Activated naive CD4-positive, alpha-beta T cell treated with anti-CD3 and anti-CD28 coated beads, Interleukin-2, amount 50 U/mL, for 24 hours (primary cell): ENCODE measurements around the gene KCNG3.
A peak's percentile ranks its signal among the peaks of the same experiment; 100 is the strongest.

Experiments
- H3K27ac Mint-ChIP-seq: one replicate; pipeline ENCODE4 v1.8.0; 2021; ENCODE audit warnings: mild to moderate bottlenecking, mixed read lengths
- H3K27me3 Mint-ChIP-seq: one replicate; pipeline ENCODE4 v1.8.0; 2021; ENCODE audit warnings: mixed read lengths
- H3K36me3 Mint-ChIP-seq: one replicate; pipeline ENCODE4 v1.8.0; 2021; ENCODE audit warnings: mixed read lengths
- H3K4me1 Mint-ChIP-seq: one replicate; pipeline ENCODE4 v1.8.0; 2021; ENCODE audit warnings: mixed read lengths
- H3K4me3 Mint-ChIP-seq: one replicate; pipeline ENCODE4 v1.8.0; 2021; ENCODE audit warnings: mild to moderate bottlenecking, mixed read lengths
- H3K9me3 Mint-ChIP-seq: one replicate; pipeline ENCODE4 v1.8.0; 2021; ENCODE audit warnings: mixed read lengths

KCNG3 gene

DNA sequence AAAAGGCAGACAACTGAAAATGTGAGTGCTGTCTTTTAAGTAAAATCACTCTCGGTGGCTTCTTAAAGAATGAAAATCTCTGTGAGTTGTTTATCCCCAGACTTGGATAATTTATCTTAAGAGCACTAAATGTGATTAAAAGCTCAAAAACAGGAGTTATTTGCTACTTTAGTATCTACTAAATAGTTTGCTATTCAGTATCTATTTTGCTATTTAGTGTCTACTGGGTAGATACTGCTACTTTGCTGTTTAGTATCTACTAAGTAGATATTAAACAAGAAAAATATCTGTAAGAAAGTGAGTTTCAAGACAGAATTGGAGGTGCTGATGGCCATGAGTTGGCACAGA, 1.4 kb upstream of the KCNG3 start:
- Mint-ChIP-seq H3K9me3 (no peaks in the 10 kb centered on the region), H3K4me1 (peaks cover 11% of the 10 kb centered on the region), H3K4me3 (peak overlapping the region; percentile 94), H3K27ac (no peak overlapping the region), H3K36me3 (peaks cover 2% of the 10 kb centered on the region), H3K27me3 (peaks cover 1% of the 10 kb centered on the region)

DNA sequence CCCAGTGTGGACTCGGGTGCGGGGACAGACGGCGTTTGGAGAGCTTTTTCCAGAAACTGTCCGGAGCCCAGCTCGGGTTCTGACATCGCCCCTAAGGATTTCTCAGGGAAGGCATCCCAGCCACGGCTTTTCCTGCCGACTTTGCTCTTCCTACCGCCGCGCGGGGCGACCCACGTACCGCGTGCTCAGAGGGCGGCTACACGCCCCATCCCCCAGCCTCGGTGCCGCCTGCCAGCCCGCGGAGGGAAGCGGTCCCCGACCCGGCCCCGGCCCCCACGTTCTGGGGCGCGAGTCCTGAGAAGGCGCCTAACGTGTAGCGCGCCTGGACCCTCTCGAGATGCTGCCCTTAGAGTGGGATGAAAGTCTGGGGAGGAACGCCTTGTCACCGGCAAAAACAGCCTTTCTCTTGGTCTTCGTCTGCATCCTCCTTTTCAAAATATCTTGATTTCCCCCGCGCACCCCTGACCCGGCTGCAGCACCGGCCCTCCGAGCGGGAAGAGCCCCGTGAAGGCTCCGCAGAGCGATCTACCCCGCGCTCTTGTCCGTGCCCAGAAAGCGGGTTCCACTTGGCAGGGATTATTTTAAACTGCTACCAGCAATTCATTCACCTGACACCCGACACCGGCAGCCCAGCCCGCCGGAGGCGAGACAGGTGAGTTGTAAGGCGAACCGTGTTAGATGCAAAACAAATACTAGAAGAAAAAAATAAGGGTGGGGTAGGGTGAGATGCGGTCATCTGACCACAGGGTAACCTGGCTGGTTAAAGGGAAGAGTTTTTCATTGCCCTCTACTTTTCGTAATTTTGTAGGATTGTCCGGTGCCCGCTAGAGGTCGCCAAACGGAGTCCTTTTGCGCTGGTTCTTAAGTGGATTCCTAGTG, 812 bp upstream of the KCNG3 start:
- Mint-ChIP-seq H3K4me1 (peaks cover 11% of the 10 kb centered on the region), H3K36me3 (peaks cover 2% of the 10 kb centered on the region), H3K9me3 (no peaks in the 10 kb centered on the region), H3K27ac (peak overlapping the region; percentile 76), H3K4me3 (peak overlapping the region; percentile 94), H3K27me3 (peaks cover 1% of the 10 kb centered on the region)

DNA sequence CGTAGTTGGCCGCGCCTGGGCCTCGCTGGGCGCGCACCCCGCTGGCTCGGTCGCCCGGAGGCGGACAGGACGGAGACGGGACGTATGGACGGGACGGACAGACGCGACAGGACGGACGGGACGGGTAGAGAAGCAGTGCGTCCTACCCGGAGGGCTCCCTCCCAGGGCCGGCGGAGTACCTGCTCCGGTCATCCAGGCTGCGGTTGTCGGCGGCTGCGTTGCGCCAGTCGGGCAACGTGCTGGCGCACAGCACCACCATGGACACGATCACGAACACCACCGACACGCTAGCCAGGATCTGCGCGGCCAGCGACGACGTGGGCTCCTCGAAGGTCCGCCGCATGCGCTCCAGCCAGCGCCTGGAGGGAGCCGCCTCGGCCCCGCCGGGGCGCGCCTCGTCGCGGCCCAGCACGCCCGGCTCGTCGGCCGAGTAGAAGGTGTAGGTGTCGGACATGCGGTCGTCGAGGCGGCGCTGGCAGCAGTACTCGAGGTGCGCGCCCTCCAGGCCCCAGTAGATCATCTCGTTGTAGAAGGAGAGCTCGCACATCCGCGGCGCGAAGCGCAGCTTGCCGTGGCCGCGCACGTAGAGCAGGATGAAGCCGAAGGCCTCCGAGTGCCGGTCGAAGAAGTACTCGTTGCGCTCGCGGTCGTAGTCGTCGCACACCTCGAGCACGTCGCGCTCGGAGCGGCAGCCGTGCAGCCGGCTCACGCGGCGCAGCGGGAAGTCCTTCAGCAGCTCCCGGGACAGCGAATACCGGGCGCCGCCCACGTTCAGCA, 903 bp downstream of the KCNG3 start:
- no peaks in the 10 kb centered on the region for H3K9me3 Mint-ChIP-seq
- peak overlapping the region; percentile 71 for H3K4me3 Mint-ChIP-seq
- H3K36me3 Mint-ChIP-seq, result peaks cover 2% of the 10 kb centered on the region
- H3K27me3 Mint-ChIP-seq, result peaks cover 1% of the 10 kb centered on the region
- no peak overlapping the region for H3K27ac Mint-ChIP-seq
- H3K4me1 Mint-ChIP-seq, result peaks cover 11% of the 10 kb centered on the region

DNA sequence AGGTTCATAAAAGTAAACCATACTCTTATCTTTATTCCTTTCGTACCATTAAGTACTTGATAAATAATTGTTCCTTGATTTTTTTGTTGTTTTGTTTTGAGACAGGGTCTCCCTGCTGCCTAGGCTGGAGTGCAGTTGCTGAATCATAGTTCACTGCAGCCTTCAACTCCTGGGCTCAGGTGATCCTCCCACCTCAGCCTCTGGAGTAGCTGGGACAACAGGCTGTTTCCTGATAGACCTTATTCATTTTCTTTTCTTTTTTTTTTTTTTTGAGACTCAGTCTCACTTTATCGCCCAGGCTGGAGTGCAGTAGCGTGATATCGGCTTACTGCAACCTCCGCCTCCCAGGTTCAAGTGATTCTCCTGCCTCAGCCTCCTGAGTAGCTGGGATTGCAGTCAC, 5.5 kb downstream of the KCNG3 start:
- H3K4me1 Mint-ChIP-seq, result peaks cover 3% of the 10 kb centered on the region
- no peaks in the 10 kb centered on the region for H3K27me3 Mint-ChIP-seq
- no peaks in the 10 kb centered on the region for H3K9me3 Mint-ChIP-seq
- no peak overlapping the region for H3K27ac Mint-ChIP-seq
- no peak overlapping the region for H3K4me3 Mint-ChIP-seq
- H3K36me3 Mint-ChIP-seq, result peaks cover 2% of the 10 kb centered on the region

DNA sequence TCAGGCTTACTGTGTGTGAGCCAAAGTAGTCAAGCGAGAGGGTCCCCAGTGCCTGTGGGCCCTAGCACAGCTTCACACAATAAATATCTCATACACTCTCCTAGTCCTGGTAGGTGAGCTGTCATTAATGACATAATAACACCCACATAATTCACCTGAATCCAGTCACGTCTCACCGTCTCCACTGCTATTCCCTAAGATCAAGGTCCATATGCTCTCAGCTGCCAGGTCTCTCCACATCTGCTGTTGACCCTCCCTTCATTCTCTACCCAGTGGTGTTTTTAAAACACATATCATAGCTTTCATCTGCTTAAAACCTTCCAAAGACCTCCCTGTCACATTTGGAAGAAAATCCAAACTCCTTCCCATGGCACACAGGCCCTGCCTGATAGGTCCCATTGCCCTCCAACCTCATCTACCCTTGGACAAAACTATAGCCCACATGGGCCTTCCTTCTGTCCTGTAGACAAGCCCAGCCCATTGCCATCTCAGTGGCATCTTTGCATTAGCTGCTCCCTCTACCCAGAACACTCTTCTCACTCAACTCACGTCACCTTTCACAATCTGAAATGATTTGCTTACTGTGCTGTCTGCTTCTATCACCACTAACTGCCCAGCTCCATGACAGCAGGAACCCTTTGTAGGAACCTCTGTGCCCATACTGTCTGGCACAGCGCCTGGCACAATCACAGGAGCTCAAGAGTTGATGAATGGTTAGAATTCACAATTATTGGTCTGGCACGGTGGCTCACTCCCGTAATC, 7.5 kb downstream of the KCNG3 start:
- no peaks in the 10 kb centered on the region for H3K27me3 Mint-ChIP-seq
- H3K27ac Mint-ChIP-seq, result no peak overlapping the region
- H3K4me3 Mint-ChIP-seq, result no peak overlapping the region
- H3K4me1 Mint-ChIP-seq, result no peaks in the 10 kb centered on the region
- no peaks in the 10 kb centered on the region for H3K36me3 Mint-ChIP-seq
- H3K9me3 Mint-ChIP-seq, result no peaks in the 10 kb centered on the region

DNA sequence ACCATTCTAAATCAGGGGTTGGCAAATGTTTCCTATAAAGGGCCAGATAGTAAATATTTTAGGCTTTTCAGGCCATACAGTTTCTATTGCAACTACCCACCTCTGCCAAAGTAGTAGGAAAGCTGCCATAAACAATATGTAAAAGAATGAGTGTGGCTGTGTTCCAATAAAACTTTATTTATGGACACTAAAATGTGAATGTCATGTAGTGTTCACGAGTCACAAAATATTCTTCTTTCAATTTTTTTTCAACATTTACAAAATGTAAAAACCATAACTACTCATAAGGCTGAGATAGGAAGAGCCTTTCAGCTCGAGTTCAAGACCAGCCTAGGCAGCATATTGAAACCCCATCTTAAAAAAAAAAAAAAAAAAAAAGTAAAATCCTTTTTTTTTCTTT, 13.4 kb downstream of the KCNG3 start:
- no peak overlapping the region for H3K27ac Mint-ChIP-seq
- no peaks in the 10 kb centered on the region for H3K9me3 Mint-ChIP-seq
- H3K4me3 Mint-ChIP-seq, result no peak overlapping the region
- H3K36me3 Mint-ChIP-seq, result no peaks in the 10 kb centered on the region
- H3K4me1 Mint-ChIP-seq, result no peaks in the 10 kb centered on the region
- H3K27me3 Mint-ChIP-seq, result no peaks in the 10 kb centered on the region

DNA sequence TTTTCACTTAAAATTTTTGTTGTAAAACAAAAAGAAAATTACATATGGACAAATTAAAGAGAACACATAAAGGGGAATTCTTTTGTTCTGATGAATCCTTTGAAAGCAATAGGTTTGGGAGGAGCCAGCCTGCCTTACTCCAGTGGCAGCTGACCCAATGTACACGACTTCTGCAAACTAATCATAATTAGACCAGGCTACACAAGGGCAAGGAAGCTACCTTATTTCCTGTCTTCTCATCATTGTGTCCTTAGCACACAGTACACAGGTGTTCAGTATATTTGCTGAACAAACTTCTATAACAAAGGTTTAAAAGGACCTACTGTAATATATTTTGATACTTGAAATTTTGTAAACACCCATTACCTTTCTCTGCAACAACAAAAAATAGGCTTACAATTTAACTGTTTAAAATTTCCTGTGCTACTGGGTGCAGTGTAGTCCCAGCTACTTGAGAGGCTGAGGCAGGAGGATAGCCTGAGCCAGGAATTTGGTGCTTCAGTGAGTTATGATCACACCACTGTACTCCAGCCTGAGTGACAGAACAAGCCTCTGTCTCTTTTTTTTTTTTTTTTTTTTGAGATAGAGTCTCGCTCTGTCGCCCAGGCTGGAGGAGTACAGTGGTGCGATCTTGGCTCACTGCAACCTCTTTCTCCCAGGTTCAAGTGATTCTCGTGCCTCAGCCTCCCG, 18.9 kb downstream of the KCNG3 start:
- Mint-ChIP-seq H3K27ac (no peak overlapping the region), H3K9me3 (no peaks in the 10 kb centered on the region)

DNA sequence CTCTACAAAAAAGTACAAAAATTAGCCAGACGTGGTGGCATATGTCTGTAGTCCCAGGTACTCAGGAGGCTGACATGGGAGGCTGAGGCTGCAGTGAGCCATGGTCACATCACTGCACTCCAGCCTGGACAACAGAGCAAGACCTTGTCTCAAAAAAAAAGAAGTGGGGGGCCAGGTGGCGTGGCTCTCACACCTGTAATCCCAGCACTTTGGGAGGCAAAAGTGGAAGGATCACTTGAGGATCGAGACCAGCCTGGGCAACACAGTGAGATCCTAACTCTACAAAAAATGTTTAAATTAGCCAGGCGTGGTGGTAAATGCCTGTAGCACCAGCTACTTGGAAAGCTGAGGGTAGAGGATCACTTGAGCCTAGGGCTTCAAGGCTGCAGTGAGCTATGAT, 23.1 kb downstream of the KCNG3 start:
- Mint-ChIP-seq H3K27me3 (no peaks in the 10 kb centered on the region), H3K9me3 (no peaks in the 10 kb centered on the region), H3K4me1 (no peaks in the 10 kb centered on the region), H3K27ac (no peak overlapping the region), H3K4me3 (no peak overlapping the region), H3K36me3 (no peaks in the 10 kb centered on the region)

More for the DNA sequence above, 18.9 kb downstream of the KCNG3 start:
- H3K4me1 Mint-ChIP-seq, result no peaks in the 10 kb centered on the region
- H3K27me3 Mint-ChIP-seq, result no peaks in the 10 kb centered on the region
- no peaks in the 10 kb centered on the region for H3K36me3 Mint-ChIP-seq
- H3K4me3 Mint-ChIP-seq, result no peak overlapping the region

DNA sequence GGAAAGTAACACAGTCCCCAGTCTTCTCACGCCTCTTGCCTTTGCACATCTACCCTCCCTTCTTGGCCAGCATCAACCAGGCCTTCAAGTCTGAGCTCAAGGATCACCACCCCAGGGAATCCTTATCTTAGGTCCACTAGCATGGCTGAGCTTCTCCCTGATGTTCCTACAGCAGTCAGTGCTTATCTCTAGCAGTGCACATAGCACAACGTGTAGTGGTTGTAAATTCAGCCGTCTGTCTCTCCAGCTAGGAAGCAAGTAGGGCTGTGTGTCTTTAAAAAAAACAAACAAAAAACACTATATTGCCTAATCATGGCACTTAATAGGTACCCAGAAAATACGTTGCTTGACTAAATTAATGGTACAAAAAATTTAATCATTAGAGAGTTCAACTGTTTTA, 29.2 kb downstream of the KCNG3 start:
- no peak overlapping the region for H3K27ac Mint-ChIP-seq
- H3K9me3 Mint-ChIP-seq, result no peaks in the 10 kb centered on the region
- no peaks in the 10 kb centered on the region for H3K27me3 Mint-ChIP-seq
- no peaks in the 10 kb centered on the region for H3K36me3 Mint-ChIP-seq
- H3K4me3 Mint-ChIP-seq, result no peak overlapping the region
- H3K4me1 Mint-ChIP-seq, result no peaks in the 10 kb centered on the region

DNA sequence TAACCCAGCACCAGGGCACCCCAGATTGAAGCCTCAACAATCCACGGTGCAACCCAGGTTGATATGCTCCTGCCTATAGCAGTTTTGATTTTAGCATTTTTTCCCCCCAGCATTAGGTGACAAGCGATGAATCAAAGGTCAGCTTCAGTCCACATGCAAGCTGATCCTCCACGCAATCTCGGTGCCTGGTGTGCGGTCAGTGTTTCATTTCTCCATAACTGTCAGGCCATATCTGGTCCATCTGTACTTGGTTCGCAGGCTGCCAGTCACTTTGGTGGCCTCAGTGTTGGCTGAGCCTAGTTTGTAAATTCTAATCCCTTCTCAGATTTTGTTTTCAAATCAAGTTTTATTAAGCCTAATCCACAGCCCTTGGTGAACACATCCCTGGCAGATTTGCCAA, 30.2 kb downstream of the KCNG3 start:
- Mint-ChIP-seq H3K4me3 (no peak overlapping the region), H3K36me3 (no peaks in the 10 kb centered on the region), H3K4me1 (no peaks in the 10 kb centered on the region), H3K27ac (no peak overlapping the region), H3K27me3 (no peaks in the 10 kb centered on the region), H3K9me3 (no peaks in the 10 kb centered on the region)

DNA sequence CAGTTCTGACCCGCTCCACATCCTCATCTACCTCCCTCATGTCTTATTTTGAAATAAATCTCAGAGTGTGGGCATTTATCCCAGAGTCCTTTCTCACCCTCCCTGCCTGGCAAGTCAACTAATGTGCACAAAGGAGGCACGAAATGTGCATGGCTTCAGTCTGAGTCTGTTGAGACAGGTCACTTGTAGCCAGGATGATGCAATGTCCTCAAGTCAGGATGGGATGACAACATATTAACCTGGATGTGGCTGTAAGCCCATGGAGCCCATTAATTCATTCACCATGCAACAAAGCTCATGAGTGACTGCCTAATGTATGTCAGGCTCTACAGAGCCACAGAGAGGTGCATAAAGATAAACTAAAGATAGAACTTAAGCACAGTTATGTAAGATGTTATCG, 34.5 kb downstream of the KCNG3 start:
- Mint-ChIP-seq H3K9me3 (no peaks in the 10 kb centered on the region), H3K27ac (no peak overlapping the region), H3K4me1 (no peaks in the 10 kb centered on the region), H3K27me3 (no peaks in the 10 kb centered on the region), H3K36me3 (no peaks in the 10 kb centered on the region), H3K4me3 (no peak overlapping the region)

DNA sequence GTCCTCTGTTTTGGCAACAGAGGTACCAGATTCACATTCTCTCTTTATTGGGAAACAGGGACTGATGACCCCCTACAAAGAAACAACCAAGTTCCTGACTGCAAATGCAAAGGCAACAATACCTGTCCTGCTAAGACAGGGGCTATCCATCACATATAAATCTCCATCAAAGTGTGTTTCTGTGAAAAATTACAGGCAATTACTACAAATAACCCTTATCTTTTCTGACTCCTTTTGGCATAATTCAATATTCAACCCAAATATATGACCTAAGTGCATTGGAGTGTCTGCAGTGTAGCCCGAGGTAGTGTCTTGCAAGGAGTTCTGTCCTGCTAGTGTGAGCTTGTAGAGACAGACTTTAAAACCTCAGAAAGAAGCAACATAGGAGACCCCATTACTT, 35.4 kb downstream of the KCNG3 start:
- Mint-ChIP-seq H3K4me1 (no peaks in the 10 kb centered on the region), H3K36me3 (no peaks in the 10 kb centered on the region), H3K9me3 (no peaks in the 10 kb centered on the region), H3K27me3 (no peaks in the 10 kb centered on the region), H3K4me3 (no peak overlapping the region), H3K27ac (no peak overlapping the region)

DNA sequence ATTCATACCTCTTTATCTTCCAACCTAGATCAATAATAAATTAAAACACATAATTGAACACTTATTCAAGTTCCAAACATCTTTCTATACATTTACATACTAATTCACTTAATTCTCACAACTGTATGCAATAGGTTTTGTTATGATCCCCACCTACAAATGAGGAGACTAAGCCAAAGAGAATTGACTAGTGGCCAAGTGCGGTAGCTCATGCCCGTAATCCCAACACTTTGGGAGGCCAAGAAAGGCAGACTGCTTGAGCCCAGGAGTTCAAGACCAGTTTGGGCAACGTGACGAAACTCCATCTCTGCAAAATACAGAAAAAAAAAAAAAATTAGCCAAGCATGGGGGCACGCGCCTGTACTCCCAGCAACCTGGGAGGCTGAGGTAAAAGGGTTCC, 36.8 kb downstream of the KCNG3 start:
- H3K27me3 Mint-ChIP-seq, result peaks cover 2% of the 10 kb centered on the region
- no peak overlapping the region for H3K4me3 Mint-ChIP-seq
- no peak overlapping the region for H3K27ac Mint-ChIP-seq
- H3K4me1 Mint-ChIP-seq, result no peaks in the 10 kb centered on the region
- no peaks in the 10 kb centered on the region for H3K9me3 Mint-ChIP-seq
- H3K36me3 Mint-ChIP-seq, result no peaks in the 10 kb centered on the region

DNA sequence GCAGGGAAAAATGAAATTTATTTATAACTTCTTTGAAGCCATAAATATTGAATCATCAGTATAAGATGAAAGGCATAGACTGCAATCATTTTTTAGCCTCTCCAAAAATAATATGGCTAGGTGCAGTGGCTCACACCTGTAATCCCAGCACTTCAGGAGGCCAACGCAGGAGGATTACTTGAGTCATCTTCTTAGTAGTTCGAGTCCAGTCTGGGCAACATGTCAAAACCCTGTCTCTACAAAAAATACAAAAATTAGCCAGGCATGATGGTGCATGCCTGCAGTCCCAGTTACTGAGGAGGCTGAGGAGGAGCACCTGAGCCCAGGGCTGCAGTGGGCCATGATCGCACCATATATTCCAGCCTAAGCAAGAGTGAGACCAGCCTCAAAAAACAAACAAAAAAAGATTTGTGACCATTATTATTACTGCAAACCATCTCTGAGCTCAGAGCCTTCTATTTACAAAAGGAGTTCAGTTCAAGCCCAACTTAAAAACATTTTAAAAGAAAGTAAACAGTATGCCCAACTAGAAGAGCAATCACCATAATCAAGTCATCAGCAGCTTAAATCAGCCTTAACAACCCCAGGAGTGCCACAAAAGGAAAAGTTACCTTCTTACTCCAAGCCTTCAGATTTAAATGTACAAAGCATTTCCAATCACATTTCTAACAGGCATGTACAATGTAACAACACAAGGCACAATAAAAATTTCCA, 37.5 kb downstream of the KCNG3 start:
- no peaks in the 10 kb centered on the region for H3K4me1 Mint-ChIP-seq
- H3K27ac Mint-ChIP-seq, result no peak overlapping the region
- no peaks in the 10 kb centered on the region for H3K36me3 Mint-ChIP-seq
- H3K4me3 Mint-ChIP-seq, result no peak overlapping the region
- H3K27me3 Mint-ChIP-seq, result peaks cover 2% of the 10 kb centered on the region
- no peaks in the 10 kb centered on the region for H3K9me3 Mint-ChIP-seq

DNA sequence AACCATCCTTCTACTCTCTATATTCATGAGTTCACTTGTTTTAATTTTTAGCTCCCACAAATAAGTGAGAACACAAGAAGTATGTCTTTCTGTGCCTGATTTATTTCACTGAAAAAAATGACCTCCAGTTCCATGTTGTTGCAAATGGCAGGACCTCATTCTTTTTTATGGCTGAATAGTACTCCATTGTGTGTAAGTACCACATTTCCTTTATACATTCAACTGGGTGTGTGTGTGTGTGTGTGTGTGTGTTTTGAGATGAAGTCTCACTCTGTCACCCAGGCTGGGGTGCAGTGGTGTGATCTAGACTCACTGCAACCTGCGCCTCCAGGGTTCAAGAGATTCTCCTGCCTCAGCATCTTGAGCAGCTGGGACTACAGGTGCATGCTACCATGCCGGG, 41.2 kb downstream of the KCNG3 start:
- no peak overlapping the region for H3K27ac Mint-ChIP-seq
- H3K36me3 Mint-ChIP-seq, result no peaks in the 10 kb centered on the region
- H3K4me3 Mint-ChIP-seq, result no peak overlapping the region
- no peaks in the 10 kb centered on the region for H3K4me1 Mint-ChIP-seq
- H3K27me3 Mint-ChIP-seq, result peaks cover 2% of the 10 kb centered on the region
- H3K9me3 Mint-ChIP-seq, result no peaks in the 10 kb centered on the region
